Erythroblast (primary cell): Measurements from ENCODE around the gene POLR1C.

Source experiments
- GATA1 ChIP-seq: IDR thresholded peaks from 2 replicates; pipeline ENCODE4 v1.6.1; 2011; ENCODE audit warnings: low read depth, mild to moderate bottlenecking, control low read depth, low read length, moderate library complexity
- POLR2A ChIP-seq: IDR thresholded peaks from 2 replicates; pipeline ENCODE4 v1.6.1; 2011; ENCODE audit warnings: mild to moderate bottlenecking, low read length

GRCh38 chr6:43532201-43532600 is 15.3 kb downstream of the POLR1C start:
- TF ChIP-seq POLR2A (no peak), GATA1 (no peak)
